ENCODE results near the gene CENPH. TPM values are rescaled to one million over a fixed set of nuclear protein-coding genes. Genes with fewer than 3 reads are reported as not detected.

The CENPH gene
- polyA plus RNA-seq, 1 donor from 2014 or later, result 9.7 TPM

DNA sequence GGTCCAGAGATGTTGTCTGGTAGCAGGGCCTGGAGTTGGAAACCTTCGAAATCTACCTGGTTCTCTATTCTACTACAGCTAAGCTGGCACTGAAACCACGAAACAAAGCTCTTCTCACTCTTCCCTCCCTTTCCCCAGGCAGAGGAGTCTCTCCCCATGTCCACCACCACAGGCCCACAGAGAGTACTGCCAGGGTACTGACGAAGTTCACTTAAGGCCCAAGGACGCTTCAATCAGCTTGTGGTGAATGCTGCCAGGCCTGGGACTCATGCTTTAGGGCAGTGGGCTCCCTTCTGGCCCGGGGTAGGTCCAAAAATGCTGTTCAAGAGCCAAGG lies 39.7 kb upstream of the CENPH start:
- Histone ChIP-seq H3K9me2 (ENCODE audit: insufficient read depth, low read length) (no peaks in the 10 kb centered on the region), H3K36me3 (ENCODE audit: insufficient read depth, low read length) (no peaks in the 10 kb centered on the region), H2AFZ (ENCODE audit: low read depth, low read length) (no peak overlapping the region), H3K27me3 (ENCODE audit: insufficient read depth, low read depth, low read length) (no peaks in the 10 kb centered on the region), H3K9me3 (ENCODE audit: low read length) (no peaks in the 10 kb centered on the region), H4K20me1 (ENCODE audit: insufficient read depth) (no peaks in the 10 kb centered on the region), H3K27ac (ENCODE audit: low read length) (no peak overlapping the region), H3F3A (ENCODE audit: insufficient read depth, low read length, poor library complexity, severe bottlenecking) (no peaks in the 10 kb centered on the region), H3K4me2 (ENCODE audit: low read length) (no peak overlapping the region), H3K9ac (ENCODE audit: low read length) (no peak overlapping the region), H3K4me3 (ENCODE audit: low read length) (no peak overlapping the region), H3K79me2 (replicated peaks; ENCODE audit: insufficient read depth, low read length) (no peaks in the 10 kb centered on the region)
- TF ChIP-seq EZH2 (IDR thresholded peaks at IDR 0.05; ENCODE audit: borderline replicate concordance, insufficient read depth, low read length, poor library complexity, severe bottlenecking), result no peak
- TF ChIP-seq, protein P1, sequence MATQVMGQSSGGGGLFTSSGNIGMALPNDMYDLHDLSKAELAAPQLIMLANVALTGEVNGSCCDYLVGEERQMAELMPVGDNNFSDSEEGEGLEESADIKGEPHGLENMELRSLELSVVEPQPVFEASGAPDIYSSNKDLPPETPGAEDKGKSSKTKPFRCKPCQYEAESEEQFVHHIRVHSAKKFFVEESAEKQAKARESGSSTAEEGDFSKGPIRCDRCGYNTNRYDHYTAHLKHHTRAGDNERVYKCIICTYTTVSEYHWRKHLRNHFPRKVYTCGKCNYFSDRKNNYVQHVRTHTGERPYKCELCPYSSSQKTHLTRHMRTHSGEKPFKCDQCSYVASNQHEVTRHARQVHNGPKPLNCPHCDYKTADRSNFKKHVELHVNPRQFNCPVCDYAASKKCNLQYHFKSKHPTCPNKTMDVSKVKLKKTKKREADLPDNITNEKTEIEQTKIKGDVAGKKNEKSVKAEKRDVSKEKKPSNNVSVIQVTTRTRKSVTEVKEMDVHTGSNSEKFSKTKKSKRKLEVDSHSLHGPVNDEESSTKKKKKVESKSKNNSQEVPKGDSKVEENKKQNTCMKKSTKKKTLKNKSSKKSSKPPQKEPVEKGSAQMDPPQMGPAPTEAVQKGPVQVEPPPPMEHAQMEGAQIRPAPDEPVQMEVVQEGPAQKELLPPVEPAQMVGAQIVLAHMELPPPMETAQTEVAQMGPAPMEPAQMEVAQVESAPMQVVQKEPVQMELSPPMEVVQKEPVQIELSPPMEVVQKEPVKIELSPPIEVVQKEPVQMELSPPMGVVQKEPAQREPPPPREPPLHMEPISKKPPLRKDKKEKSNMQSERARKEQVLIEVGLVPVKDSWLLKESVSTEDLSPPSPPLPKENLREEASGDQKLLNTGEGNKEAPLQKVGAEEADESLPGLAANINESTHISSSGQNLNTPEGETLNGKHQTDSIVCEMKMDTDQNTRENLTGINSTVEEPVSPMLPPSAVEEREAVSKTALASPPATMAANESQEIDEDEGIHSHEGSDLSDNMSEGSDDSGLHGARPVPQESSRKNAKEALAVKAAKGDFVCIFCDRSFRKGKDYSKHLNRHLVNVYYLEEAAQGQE (IDR thresholded peaks at IDR 0.05; ENCODE audit: borderline replicate concordance), result no peak
- no peak for TF ChIP-seq EP300 (conservative IDR thresholded peaks at IDR 0.05; ENCODE audit: poor library complexity, severe bottlenecking)
- TF ChIP-seq SMC3 (conservative IDR thresholded peaks at IDR 0.05; ENCODE audit: poor library complexity), result no peak
- TF ChIP-seq RAD21 (conservative IDR thresholded peaks at IDR 0.05), result no peak
- TF ChIP-seq, protein P2, sequence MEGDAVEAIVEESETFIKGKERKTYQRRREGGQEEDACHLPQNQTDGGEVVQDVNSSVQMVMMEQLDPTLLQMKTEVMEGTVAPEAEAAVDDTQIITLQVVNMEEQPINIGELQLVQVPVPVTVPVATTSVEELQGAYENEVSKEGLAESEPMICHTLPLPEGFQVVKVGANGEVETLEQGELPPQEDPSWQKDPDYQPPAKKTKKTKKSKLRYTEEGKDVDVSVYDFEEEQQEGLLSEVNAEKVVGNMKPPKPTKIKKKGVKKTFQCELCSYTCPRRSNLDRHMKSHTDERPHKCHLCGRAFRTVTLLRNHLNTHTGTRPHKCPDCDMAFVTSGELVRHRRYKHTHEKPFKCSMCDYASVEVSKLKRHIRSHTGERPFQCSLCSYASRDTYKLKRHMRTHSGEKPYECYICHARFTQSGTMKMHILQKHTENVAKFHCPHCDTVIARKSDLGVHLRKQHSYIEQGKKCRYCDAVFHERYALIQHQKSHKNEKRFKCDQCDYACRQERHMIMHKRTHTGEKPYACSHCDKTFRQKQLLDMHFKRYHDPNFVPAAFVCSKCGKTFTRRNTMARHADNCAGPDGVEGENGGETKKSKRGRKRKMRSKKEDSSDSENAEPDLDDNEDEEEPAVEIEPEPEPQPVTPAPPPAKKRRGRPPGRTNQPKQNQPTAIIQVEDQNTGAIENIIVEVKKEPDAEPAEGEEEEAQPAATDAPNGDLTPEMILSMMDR (IDR thresholded peaks at IDR 0.05; ENCODE audit: poor library complexity, severe bottlenecking), result no peak
- TF ChIP-seq MXI1 (conservative IDR thresholded peaks at IDR 0.05; ENCODE audit: poor library complexity, severe bottlenecking), result no peak
- TF ChIP-seq TAF1 (IDR thresholded peaks at IDR 0.05; ENCODE audit: low read depth), result no peak
- TF ChIP-seq POLR2AphosphoS5 (IDR thresholded peaks at IDR 0.05), result no peak

DNA sequence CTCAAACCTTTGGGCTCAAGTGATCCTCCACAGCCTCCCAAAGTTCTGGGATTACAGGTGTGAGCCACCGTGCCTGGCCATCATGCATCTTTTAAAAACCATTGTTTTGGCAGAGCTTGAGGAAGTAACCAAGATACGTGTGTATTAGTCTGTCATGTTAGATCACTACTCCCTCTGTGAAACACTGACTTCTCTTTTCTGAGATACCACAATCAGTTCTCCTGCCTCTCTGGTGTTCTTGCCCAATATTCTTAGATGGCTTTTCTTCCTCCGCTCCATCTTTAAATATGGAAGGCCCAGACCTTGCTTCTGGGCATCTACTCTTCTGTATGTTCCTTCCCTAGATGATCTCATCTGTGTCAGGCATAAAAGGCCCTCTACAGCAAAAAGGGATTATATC lies 36.7 kb upstream of the CENPH start:
- TF ChIP-seq EZH2 (IDR thresholded peaks at IDR 0.05; ENCODE audit: borderline replicate concordance, insufficient read depth, low read length, poor library complexity, severe bottlenecking), result no peak

GRCh38 chr5:69156456-69156855 lies 32.9 kb upstream of the CENPH start:
- TF ChIP-seq TAF1 (IDR thresholded peaks at IDR 0.05; ENCODE audit: low read depth) (no peak), EP300 (conservative IDR thresholded peaks at IDR 0.05; ENCODE audit: poor library complexity, severe bottlenecking) (no peak), POLR2AphosphoS5 (IDR thresholded peaks at IDR 0.05) (no peak), RAD21 (conservative IDR thresholded peaks at IDR 0.05) (no peak), SMC3 (conservative IDR thresholded peaks at IDR 0.05; ENCODE audit: poor library complexity) (no peak)
- TF ChIP-seq, protein P2 (IDR thresholded peaks at IDR 0.05; ENCODE audit: poor library complexity, severe bottlenecking), result no peak
- TF ChIP-seq, protein P1 (IDR thresholded peaks at IDR 0.05; ENCODE audit: borderline replicate concordance), result no peak
- H3K36me3 ChIP-seq (ENCODE audit: insufficient read depth, low read length), result no peaks in the 10 kb centered on the region
- no peak overlapping the region for H3K4me2 ChIP-seq (ENCODE audit: low read length)
- no peaks in the 10 kb centered on the region for H3K79me2 ChIP-seq (replicated peaks; ENCODE audit: insufficient read depth, low read length)
- no peaks in the 10 kb centered on the region for H4K20me1 ChIP-seq (ENCODE audit: insufficient read depth)
- no peak overlapping the region for H3K4me3 ChIP-seq (ENCODE audit: low read length)
- no peak overlapping the region for H3K27ac ChIP-seq (ENCODE audit: low read length)
- H3K27me3 ChIP-seq (ENCODE audit: insufficient read depth, low read depth, low read length), result no peaks in the 10 kb centered on the region
- no peaks in the 10 kb centered on the region for H3F3A ChIP-seq (ENCODE audit: insufficient read depth, low read length, poor library complexity, severe bottlenecking)
- H2AFZ ChIP-seq (ENCODE audit: low read depth, low read length), result no peak overlapping the region
- no peak overlapping the region for H3K9ac ChIP-seq (ENCODE audit: low read length)
- H3K9me2 ChIP-seq (ENCODE audit: insufficient read depth, low read length), result no peaks in the 10 kb centered on the region
- no peaks in the 10 kb centered on the region for H3K9me3 ChIP-seq (ENCODE audit: low read length)

More for the DNA sequence above, 36.7 kb upstream of the CENPH start:
- H3K9me3 ChIP-seq (ENCODE audit: low read length), result no peaks in the 10 kb centered on the region
- H3K4me3 ChIP-seq (ENCODE audit: low read length), result no peak overlapping the region
- H3K79me2 ChIP-seq (replicated peaks; ENCODE audit: insufficient read depth, low read length), result no peaks in the 10 kb centered on the region
- no peaks in the 10 kb centered on the region for H4K20me1 ChIP-seq (ENCODE audit: insufficient read depth)
- H3K27ac ChIP-seq (ENCODE audit: low read length), result no peak overlapping the region
- no peak overlapping the region for H3K4me2 ChIP-seq (ENCODE audit: low read length)
- no peaks in the 10 kb centered on the region for H3K27me3 ChIP-seq (ENCODE audit: insufficient read depth, low read depth, low read length)
- no peaks in the 10 kb centered on the region for H3F3A ChIP-seq (ENCODE audit: insufficient read depth, low read length, poor library complexity, severe bottlenecking)
- H3K36me3 ChIP-seq (ENCODE audit: insufficient read depth, low read length), result no peaks in the 10 kb centered on the region
- H2AFZ ChIP-seq (ENCODE audit: low read depth, low read length), result no peak overlapping the region
- H3K9ac ChIP-seq (ENCODE audit: low read length), result no peak overlapping the region
- no peaks in the 10 kb centered on the region for H3K9me2 ChIP-seq (ENCODE audit: insufficient read depth, low read length)
